ENCODE data around the gene AMPD2.
A peak's percentile ranks its signal among the peaks of the same experiment; 100 is the strongest.
"Not testable (repeated sequence)": the region's sequence is repeated elsewhere in the genome, so short reads cannot be mapped to it uniquely, and the experiment has no call there.

AMPD2 gene

GRCh38 chr1:109653306-109653705, 33.7 kb downstream of the AMPD2 start:
- no peak for DNase-seq

- DNase-seq: no peak
Observed at GRCh38 chr1:109654519-109654918, 34.9 kb downstream of the AMPD2 start.

- peak; percentile 69 for DNase-seq
Observed at GRCh38 chr1:109655615-109656519, 36.2 kb downstream of the AMPD2 start, which contains the start of gene GSTM4. Gene GSTM4, plus strand, starts transcription at chr1:109656099. Its CDS starts 291 bp downstream, at chr1:109656390.

- no peak for DNase-seq
Observed at GRCh38 chr1:109657395-109657794, 37.8 kb downstream of the AMPD2 start.

- DNase-seq: no peak
Observed at GRCh38 chr1:109657970-109658369, 38.3 kb downstream of the AMPD2 start.

- no peak for DNase-seq
Observed at GRCh38 chr1:109658533-109659042, 39.0 kb downstream of the AMPD2 start.

- no peak for DNase-seq
Observed at GRCh38 chr1:109659145-109659544, 39.5 kb downstream of the AMPD2 start.

GRCh38 chr1:109659997-109660690, 40.5 kb downstream of the AMPD2 start:
- DNase-seq: no peak

GRCh38 chr1:109660691-109661026, 41.0 kb downstream of the AMPD2 start:
- DNase-seq: not testable (repeated sequence)

- DNase-seq: no peak
Observed at GRCh38 chr1:109661391-109661790, 41.8 kb downstream of the AMPD2 start.

- DNase-seq: no peak
Observed at GRCh38 chr1:109664671-109665070, 45.0 kb downstream of the AMPD2 start.

GRCh38 chr1:109667452-109668122, 48.0 kb downstream of the AMPD2 start, which contains the start of gene GSTM2:
Gene GSTM2, plus strand, starts transcription at chr1:109668057. Its CDS starts 59 bp downstream, at chr1:109668116.
- peak; percentile 84 for DNase-seq

- no peak for DNase-seq
Observed at GRCh38 chr1:109668123-109668775, 48.6 kb downstream of the AMPD2 start.

GRCh38 chr1:109669246-109669948, 49.8 kb downstream of the AMPD2 start:
- no peak for DNase-seq

- DNase-seq: not testable (repeated sequence)
Observed at GRCh38 chr1:109669949-109670302, 50.3 kb downstream of the AMPD2 start.

- no peak for DNase-seq
Observed at GRCh38 chr1:109671067-109671466, 51.4 kb downstream of the AMPD2 start.

GRCh38 chr1:109673861-109674260, 54.2 kb downstream of the AMPD2 start:
- not testable (repeated sequence) for DNase-seq

GRCh38 chr1:109676683-109677381, 57.2 kb downstream of the AMPD2 start:
- DNase-seq: not testable (repeated sequence)

- no peak for DNase-seq
Observed at GRCh38 chr1:109677459-109677858, 57.8 kb downstream of the AMPD2 start.

- not testable (repeated sequence) for DNase-seq
Observed at GRCh38 chr1:109678637-109679036, 59.0 kb downstream of the AMPD2 start.

All from activated naive CD4-positive, alpha-beta T cell treated with Interleukin-2 at 50 U/mL for 16 hours (primary cell).